GM23338 (cell line): Measurements from ENCODE around the gene SLC7A14. TPM values are rescaled to one million over a fixed set of nuclear protein-coding genes. Genes with fewer than 3 reads are reported as not detected.

ENCODE experiments used
- ATAC-seq: fragments of 200-7000 bp; cut with Tn5 transposase; 3 replicates; pipeline ENCODE4 v1.9.1; 2020
- DNase-seq: peaks from one replicate; pipeline ENCODE4 v3.0.0-alpha.2; 2015; ENCODE audit warnings: low spot score
- H2AFZ ChIP-seq: fragments of 200-600 bp; sonication (generic); 2 replicates; pipeline ENCODE4 v1.8.0; 2016; ENCODE audit warnings: antibody characterized with exemption, mild to moderate bottlenecking, moderate library complexity
- H3F3A ChIP-seq: fragments of 200-600 bp; sonication (generic); replicated peaks from 2 replicates; pipeline ENCODE4 v1.8.0; 2017; ENCODE audit warnings: antibody characterized with exemption, mixed run types, low read depth
- H3K27ac ChIP-seq: fragments of 200-600 bp; sonication (generic); 2 replicates; pipeline ENCODE4 v1.6.1; 2016; ENCODE audit warnings: low read depth
- H3K27me3 ChIP-seq: fragments of 200-600 bp; sonication (generic); 2 replicates; pipeline ENCODE4 v1.8.0; 2016; ENCODE audit warnings: mild to moderate bottlenecking, mixed run types, moderate library complexity; ENCODE audit not compliant: insufficient read depth
- H3K36me3 ChIP-seq: fragments of 200-600 bp; sonication (generic); 2 replicates; pipeline ENCODE4 v1.8.0; 2016; ENCODE audit warnings: mild to moderate bottlenecking; ENCODE audit not compliant: insufficient read depth
- H3K4me1 ChIP-seq: fragments of 200-600 bp; sonication (generic); 2 replicates; pipeline ENCODE4 v1.8.0; 2016; ENCODE audit warnings: mild to moderate bottlenecking, moderate library complexity; ENCODE audit not compliant: insufficient read depth
- H3K4me2 ChIP-seq: fragments of 200-600 bp; sonication (generic); 2 replicates; pipeline ENCODE4 v1.7.1; 2017; ENCODE audit warnings: mixed run types
- H3K4me3 ChIP-seq: fragments of 200-600 bp; sonication (generic); 2 replicates; pipeline ENCODE4 v1.6.1; 2016; ENCODE audit warnings: mixed run types
- H3K79me2 ChIP-seq: fragments of 200-600 bp; sonication (generic); replicated peaks from 2 replicates; pipeline ENCODE4 v1.8.0; 2017; ENCODE audit warnings: mild to moderate bottlenecking; ENCODE audit not compliant: insufficient read depth
- H3K9me2 ChIP-seq: fragments of 200-600 bp; sonication (generic); 2 replicates; pipeline ENCODE4 v1.8.0; 2017; ENCODE audit not compliant: insufficient read depth
- H4K20me1 ChIP-seq: fragments of 200-600 bp; sonication (generic); replicated peaks from 2 replicates; pipeline ENCODE4 v1.8.0; 2017; ENCODE audit warnings: mild to moderate bottlenecking; ENCODE audit not compliant: insufficient read depth
- H3K27ac Mint-ChIP-seq: 2 replicates; pipeline ENCODE4 v1.8.0; 2020; ENCODE audit warnings: inconsistent platforms, mild to moderate bottlenecking, moderate library complexity, mixed read lengths
- H3K27me3 Mint-ChIP-seq: 3 replicates; pipeline ENCODE4 v1.8.0; 2022; ENCODE audit warnings: low read depth, mild to moderate bottlenecking, moderate library complexity, mixed read lengths, inconsistent platforms; ENCODE audit not compliant: insufficient read depth, poor library complexity
- H3K36me3 Mint-ChIP-seq: 3 replicates; pipeline ENCODE4 v1.8.0; 2021; ENCODE audit warnings: low read depth, mild to moderate bottlenecking, inconsistent platforms, moderate library complexity, mixed read lengths
- H3K4me1 Mint-ChIP-seq: 3 replicates; pipeline ENCODE4 v1.8.0; 2020; ENCODE audit warnings: mild to moderate bottlenecking, inconsistent platforms, mixed read lengths
- H3K4me3 Mint-ChIP-seq: 3 replicates; pipeline ENCODE4 v1.8.0; 2021; ENCODE audit warnings: moderate library complexity, mild to moderate bottlenecking, inconsistent platforms, mixed read lengths
- H3K9me3 Mint-ChIP-seq: 3 replicates; pipeline ENCODE4 v1.8.0; 2020; ENCODE audit warnings: moderate library complexity, mild to moderate bottlenecking, inconsistent platforms, mixed read lengths
- CREB1 ChIP-seq: fragments of 250-450 bp; sonication (Bioruptor Pico); IDR thresholded peaks from 2 replicates; pipeline ENCODE4 v1.5.0; 2020; ENCODE audit warnings: low read depth, mild to moderate bottlenecking, moderate library complexity
- EZH2 ChIP-seq: fragments of 200-600 bp; sonication (generic); IDR thresholded peaks from one replicate; pipeline ENCODE4 v1.8.0; 2017; ENCODE audit warnings: antibody characterized with exemption, mild to moderate bottlenecking, low read depth; ENCODE audit not compliant: unreplicated experiment
- EZH2phosphoT487 ChIP-seq: fragments of 200-600 bp; sonication (generic); IDR thresholded peaks from one replicate; pipeline ENCODE4 v1.8.1; 2018; ENCODE audit warnings: antibody characterized with exemption; ENCODE audit not compliant: unreplicated experiment
- JUNB ChIP-seq: IDR thresholded peaks from one replicate; pipeline ENCODE4 v1.6.1; 2016; ENCODE audit warnings: antibody characterized with exemption; ENCODE audit not compliant: unreplicated experiment
- NANOG ChIP-seq: IDR thresholded peaks from 2 replicates; pipeline ENCODE4 v1.6.1; 2016; ENCODE audit warnings: antibody characterized with exemption, borderline replicate concordance
- POLR2AphosphoS5 ChIP-seq: IDR thresholded peaks from 2 replicates; pipeline ENCODE4 v1.6.1; 2016; ENCODE audit warnings: antibody characterized with exemption, low read depth
- STAT1 ChIP-seq: IDR thresholded peaks from one replicate; pipeline ENCODE4 v1.6.1; 2016; ENCODE audit warnings: antibody characterized with exemption; ENCODE audit not compliant: unreplicated experiment
- ZNF114 ChIP-seq: fragments of 250-450 bp; sonication (Bioruptor Pico); IDR thresholded peaks from 2 replicates; pipeline ENCODE4 v1.5.0; 2020; ENCODE audit warnings: mild to moderate bottlenecking, moderate library complexity
- ZNF331 ChIP-seq: fragments of 250-450 bp; sonication (Bioruptor Pico); IDR thresholded peaks from 2 replicates; pipeline ENCODE4 v1.5.0; 2020; ENCODE audit warnings: low read depth, mild to moderate bottlenecking, moderate library complexity
- polyA plus RNA-seq: library from polyadenylated mRNA; unstranded; fragments of >200 nt; fragmentation: Nextera tagmentation; extraction: Ambion mirVana; gene quantifications from 2 replicates; pipeline ENCODE4 v1.2.1, GENCODE V29; 2016
- total RNA-seq: library from RNA; depleted of rRNA; stranded (reverse); fragments of >200 nt; shearing (Covaris generic); gene quantifications from 2 replicates; pipeline ENCODE4 v1.2.3, GENCODE V29; 2014
- TF ChIP-seq, protein P1 (sequence below), 2 experiments: fragments of 200-600 bp in 1 of 2; sonication (generic) in 1 of 2; conservative IDR thresholded peaks; 2 replicates each; pipeline versions ENCODE4 v1.5.1 to v1.6.1; 2016 to 2017; ENCODE audit warnings: antibody characterized with exemption in 2 of 2, low read depth in 2 of 2, mild to moderate bottlenecking in 2 of 2, moderate library complexity in 1 of 2
- TF ChIP-seq, protein P2 (sequence below): IDR thresholded peaks from one replicate; pipeline ENCODE4 v1.6.1; 2018; ENCODE audit warnings: antibody characterized with exemption; ENCODE audit not compliant: unreplicated experiment
- TF ChIP-seq, protein P3 (sequence below): IDR thresholded peaks from 2 replicates; pipeline ENCODE4 v1.6.1; 2016; ENCODE audit warnings: antibody characterized with exemption
- TF ChIP-seq, protein P4 (sequence below): fragments of 250-450 bp; sonication (Bioruptor Pico); IDR thresholded peaks from 2 replicates; pipeline ENCODE4 v1.5.0; 2020; ENCODE audit warnings: mild to moderate bottlenecking, moderate library complexity

Gene SLC7A14
- total and polyA plus RNA-seq, 2 experiments from 2014 or later = 0.49 to 0.82 TPM

DNA sequence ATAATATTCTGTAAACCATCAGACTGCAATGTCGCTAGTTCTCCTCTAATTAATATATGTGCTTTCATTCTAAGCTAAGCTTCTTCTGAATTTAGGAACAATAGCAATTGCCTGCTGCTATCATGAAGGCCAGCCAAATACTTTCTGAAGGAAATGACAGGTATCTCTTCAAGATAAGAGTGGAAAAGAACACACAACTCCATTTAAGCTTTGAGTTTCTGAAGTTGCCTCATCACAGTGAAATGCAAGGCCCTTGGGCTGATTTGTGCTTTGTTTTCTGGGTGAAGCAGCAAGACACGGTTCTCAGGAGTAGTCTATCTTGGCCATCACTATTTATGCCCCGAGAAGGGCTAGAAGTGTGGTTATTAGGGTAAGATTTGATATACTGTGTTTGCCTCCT lies 6.2 kb downstream of the SLC7A14 start:
- H3K27me3 ChIP-seq = peaks cover 24% of the 10 kb centered on the region
- ATAC-seq = no peak
- H3K79me2 ChIP-seq = no peaks in the 10 kb centered on the region
- no peaks in the 10 kb centered on the region for H3K9me2 ChIP-seq
- H3K27ac ChIP-seq = no peak overlapping the region
- H3K36me3 ChIP-seq = no peaks in the 10 kb centered on the region
- H4K20me1 ChIP-seq = peaks cover 6% of the 10 kb centered on the region; the same call in 1 of the 2 replicates
- no peak overlapping the region for H3K4me2 ChIP-seq
- Mint-ChIP-seq H3K27ac (no peak overlapping the region), H3K9me3 (no peaks in the 10 kb centered on the region), H3K36me3 (no peaks in the 10 kb centered on the region), H3K4me1 (no peaks in the 10 kb centered on the region), H3K27me3 (peaks cover 3% of the 10 kb centered on the region), H3K4me3 (no peak overlapping the region)
- H3F3A ChIP-seq = no peaks in the 10 kb centered on the region
- TF ChIP-seq, protein P1, sequence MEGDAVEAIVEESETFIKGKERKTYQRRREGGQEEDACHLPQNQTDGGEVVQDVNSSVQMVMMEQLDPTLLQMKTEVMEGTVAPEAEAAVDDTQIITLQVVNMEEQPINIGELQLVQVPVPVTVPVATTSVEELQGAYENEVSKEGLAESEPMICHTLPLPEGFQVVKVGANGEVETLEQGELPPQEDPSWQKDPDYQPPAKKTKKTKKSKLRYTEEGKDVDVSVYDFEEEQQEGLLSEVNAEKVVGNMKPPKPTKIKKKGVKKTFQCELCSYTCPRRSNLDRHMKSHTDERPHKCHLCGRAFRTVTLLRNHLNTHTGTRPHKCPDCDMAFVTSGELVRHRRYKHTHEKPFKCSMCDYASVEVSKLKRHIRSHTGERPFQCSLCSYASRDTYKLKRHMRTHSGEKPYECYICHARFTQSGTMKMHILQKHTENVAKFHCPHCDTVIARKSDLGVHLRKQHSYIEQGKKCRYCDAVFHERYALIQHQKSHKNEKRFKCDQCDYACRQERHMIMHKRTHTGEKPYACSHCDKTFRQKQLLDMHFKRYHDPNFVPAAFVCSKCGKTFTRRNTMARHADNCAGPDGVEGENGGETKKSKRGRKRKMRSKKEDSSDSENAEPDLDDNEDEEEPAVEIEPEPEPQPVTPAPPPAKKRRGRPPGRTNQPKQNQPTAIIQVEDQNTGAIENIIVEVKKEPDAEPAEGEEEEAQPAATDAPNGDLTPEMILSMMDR (conservative IDR thresholded peaks at IDR 0.05; ENCODE audit: low read depth in 2 of 2) = no peak
- no peak for TF ChIP-seq EZH2phosphoT487
- TF ChIP-seq, protein P2, sequence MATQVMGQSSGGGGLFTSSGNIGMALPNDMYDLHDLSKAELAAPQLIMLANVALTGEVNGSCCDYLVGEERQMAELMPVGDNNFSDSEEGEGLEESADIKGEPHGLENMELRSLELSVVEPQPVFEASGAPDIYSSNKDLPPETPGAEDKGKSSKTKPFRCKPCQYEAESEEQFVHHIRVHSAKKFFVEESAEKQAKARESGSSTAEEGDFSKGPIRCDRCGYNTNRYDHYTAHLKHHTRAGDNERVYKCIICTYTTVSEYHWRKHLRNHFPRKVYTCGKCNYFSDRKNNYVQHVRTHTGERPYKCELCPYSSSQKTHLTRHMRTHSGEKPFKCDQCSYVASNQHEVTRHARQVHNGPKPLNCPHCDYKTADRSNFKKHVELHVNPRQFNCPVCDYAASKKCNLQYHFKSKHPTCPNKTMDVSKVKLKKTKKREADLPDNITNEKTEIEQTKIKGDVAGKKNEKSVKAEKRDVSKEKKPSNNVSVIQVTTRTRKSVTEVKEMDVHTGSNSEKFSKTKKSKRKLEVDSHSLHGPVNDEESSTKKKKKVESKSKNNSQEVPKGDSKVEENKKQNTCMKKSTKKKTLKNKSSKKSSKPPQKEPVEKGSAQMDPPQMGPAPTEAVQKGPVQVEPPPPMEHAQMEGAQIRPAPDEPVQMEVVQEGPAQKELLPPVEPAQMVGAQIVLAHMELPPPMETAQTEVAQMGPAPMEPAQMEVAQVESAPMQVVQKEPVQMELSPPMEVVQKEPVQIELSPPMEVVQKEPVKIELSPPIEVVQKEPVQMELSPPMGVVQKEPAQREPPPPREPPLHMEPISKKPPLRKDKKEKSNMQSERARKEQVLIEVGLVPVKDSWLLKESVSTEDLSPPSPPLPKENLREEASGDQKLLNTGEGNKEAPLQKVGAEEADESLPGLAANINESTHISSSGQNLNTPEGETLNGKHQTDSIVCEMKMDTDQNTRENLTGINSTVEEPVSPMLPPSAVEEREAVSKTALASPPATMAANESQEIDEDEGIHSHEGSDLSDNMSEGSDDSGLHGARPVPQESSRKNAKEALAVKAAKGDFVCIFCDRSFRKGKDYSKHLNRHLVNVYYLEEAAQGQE = no peak
- no peak for TF ChIP-seq ZNF331
- no peak for TF ChIP-seq ZNF114 (CRISPR knock-in tag)
- TF ChIP-seq, protein P3, sequence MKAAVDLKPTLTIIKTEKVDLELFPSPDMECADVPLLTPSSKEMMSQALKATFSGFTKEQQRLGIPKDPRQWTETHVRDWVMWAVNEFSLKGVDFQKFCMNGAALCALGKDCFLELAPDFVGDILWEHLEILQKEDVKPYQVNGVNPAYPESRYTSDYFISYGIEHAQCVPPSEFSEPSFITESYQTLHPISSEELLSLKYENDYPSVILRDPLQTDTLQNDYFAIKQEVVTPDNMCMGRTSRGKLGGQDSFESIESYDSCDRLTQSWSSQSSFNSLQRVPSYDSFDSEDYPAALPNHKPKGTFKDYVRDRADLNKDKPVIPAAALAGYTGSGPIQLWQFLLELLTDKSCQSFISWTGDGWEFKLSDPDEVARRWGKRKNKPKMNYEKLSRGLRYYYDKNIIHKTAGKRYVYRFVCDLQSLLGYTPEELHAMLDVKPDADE = no peak
- TF ChIP-seq NANOG = no peak
- TF ChIP-seq POLR2AphosphoS5 = no peak
- TF ChIP-seq STAT1 = no peak
- no peak for TF ChIP-seq JUNB
- TF ChIP-seq, protein P4, sequence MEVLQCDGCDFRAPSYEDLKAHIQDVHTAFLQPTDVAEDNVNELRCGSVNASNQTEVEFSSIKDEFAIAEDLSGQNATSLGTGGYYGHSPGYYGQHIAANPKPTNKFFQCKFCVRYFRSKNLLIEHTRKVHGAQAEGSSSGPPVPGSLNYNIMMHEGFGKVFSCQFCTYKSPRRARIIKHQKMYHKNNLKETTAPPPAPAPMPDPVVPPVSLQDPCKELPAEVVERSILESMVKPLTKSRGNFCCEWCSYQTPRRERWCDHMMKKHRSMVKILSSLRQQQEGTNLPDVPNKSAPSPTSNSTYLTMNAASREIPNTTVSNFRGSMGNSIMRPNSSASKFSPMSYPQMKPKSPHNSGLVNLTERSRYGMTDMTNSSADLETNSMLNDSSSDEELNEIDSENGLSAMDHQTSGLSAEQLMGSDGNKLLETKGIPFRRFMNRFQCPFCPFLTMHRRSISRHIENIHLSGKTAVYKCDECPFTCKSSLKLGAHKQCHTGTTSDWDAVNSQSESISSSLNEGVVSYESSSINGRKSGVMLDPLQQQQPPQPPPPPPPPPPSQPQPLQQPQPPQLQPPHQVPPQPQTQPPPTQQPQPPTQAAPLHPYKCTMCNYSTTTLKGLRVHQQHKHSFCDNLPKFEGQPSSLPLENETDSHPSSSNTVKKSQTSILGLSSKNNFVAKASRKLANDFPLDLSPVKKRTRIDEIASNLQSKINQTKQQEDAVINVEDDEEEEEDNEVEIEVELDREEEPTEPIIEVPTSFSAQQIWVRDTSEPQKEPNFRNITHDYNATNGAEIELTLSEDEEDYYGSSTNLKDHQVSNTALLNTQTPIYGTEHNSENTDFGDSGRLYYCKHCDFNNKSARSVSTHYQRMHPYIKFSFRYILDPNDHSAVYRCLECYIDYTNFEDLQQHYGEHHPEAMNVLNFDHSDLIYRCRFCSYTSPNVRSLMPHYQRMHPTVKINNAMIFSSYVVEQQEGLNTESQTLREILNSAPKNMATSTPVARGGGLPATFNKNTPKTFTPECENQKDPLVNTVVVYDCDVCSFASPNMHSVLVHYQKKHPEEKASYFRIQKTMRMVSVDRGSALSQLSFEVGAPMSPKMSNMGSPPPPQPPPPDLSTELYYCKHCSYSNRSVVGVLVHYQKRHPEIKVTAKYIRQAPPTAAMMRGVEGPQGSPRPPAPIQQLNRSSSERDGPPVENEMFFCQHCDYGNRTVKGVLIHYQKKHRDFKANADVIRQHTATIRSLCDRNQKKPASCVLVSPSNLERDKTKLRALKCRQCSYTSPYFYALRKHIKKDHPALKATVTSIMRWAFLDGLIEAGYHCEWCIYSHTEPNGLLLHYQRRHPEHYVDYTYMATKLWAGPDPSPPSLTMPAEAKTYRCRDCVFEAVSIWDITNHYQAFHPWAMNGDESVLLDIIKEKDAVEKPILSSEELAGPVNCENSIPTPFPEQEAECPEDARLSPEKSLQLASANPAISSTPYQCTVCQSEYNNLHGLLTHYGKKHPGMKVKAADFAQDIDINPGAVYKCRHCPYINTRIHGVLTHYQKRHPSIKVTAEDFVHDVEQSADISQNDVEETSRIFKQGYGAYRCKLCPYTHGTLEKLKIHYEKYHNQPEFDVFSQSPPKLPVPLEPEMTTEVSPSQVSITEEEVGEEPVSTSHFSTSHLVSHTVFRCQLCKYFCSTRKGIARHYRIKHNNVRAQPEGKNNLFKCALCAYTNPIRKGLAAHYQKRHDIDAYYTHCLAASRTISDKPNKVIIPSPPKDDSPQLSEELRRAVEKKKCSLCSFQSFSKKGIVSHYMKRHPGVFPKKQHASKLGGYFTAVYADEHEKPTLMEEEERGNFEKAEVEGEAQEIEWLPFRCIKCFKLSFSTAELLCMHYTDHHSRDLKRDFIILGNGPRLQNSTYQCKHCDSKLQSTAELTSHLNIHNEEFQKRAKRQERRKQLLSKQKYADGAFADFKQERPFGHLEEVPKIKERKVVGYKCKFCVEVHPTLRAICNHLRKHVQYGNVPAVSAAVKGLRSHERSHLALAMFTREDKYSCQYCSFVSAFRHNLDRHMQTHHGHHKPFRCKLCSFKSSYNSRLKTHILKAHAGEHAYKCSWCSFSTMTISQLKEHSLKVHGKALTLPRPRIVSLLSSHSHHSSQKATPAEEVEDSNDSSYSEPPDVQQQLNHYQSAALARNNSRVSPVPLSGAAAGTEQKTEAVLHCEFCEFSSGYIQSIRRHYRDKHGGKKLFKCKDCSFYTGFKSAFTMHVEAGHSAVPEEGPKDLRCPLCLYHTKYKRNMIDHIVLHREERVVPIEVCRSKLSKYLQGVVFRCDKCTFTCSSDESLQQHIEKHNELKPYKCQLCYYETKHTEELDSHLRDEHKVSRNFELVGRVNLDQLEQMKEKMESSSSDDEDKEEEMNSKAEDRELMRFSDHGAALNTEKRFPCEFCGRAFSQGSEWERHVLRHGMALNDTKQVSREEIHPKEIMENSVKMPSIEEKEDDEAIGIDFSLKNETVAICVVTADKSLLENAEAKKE = no peak
- TF ChIP-seq EZH2 = no peak
- TF ChIP-seq CREB1 (CRISPR knock-in tag) = no peak
- peaks cover under 1% of the 10 kb centered on the region; the same call in 1 of the 2 replicates for H3K4me1 ChIP-seq
- DNase-seq = no peak
- no peak overlapping the region for H2AFZ ChIP-seq
- H3K4me3 ChIP-seq = no peak overlapping the region
